A673 (cell line): Measurements from ENCODE around the gene SMCO3. TPM values are rescaled to one million over a fixed set of nuclear protein-coding genes. Genes with fewer than 3 reads are reported as not detected.

Experiments
- BruUV-seq: library from RNA; stranded (reverse); fragments of 400-500 nt; replicated peaks from 2 replicates; lab custom pipeline; 2021; lab: Mats Ljungman, UMichigan
- CTCF ChIA-PET: fragments of 300-600 bp; sonication (Branson Sonifier 250); formaldehyde crosslinking; loops from one replicate; lab custom pipeline; 2022; ENCODE audit warnings: antibody characterized with exemption; lab: Charles Lee
- POLR2A ChIA-PET: fragments of 300-600 bp; sonication (Branson Sonifier 250); formaldehyde crosslinking; loops from one replicate; lab custom pipeline; 2022; ENCODE audit warnings: antibody characterized with exemption; ENCODE audit not compliant: low non-redundant PET; lab: Charles Lee
- DNase-seq: peaks from one replicate; pipeline ENCODE4 v3.0.0-alpha.2; 2015; ENCODE audit warnings: low spot score
- H3K27ac ChIP-seq: fragments of 200-600 bp; sonication (generic); 2 replicates; pipeline ENCODE4 v1.5.1; 2016; ENCODE audit warnings: mixed run types, low read depth, mild to moderate bottlenecking, mixed read lengths, antibody characterized with exemption, low read length; ENCODE audit not compliant: poor library complexity, severe bottlenecking
- H3K27me3 ChIP-seq: fragments of 200-600 bp; sonication (generic); replicated peaks from 2 replicates; pipeline ENCODE4 v1.6.1; 2017; ENCODE audit warnings: mixed run types, low read depth, mild to moderate bottlenecking, mixed read lengths, antibody characterized with exemption, low read length; ENCODE audit not compliant: insufficient read depth, poor library complexity
- H3K36me3 ChIP-seq: fragments of 200-600 bp; sonication (generic); 2 replicates; pipeline ENCODE4 v1.6.1; 2016; ENCODE audit warnings: mixed run types, mild to moderate bottlenecking, mixed read lengths, antibody characterized with exemption, low read length; ENCODE audit not compliant: insufficient read depth, poor library complexity, severe bottlenecking
- H3K4me1 ChIP-seq: fragments of 200-600 bp; sonication (generic); 2 replicates; pipeline ENCODE4 v1.6.1; 2017; ENCODE audit warnings: mixed run types, mild to moderate bottlenecking, mixed read lengths, antibody characterized with exemption, low read length; ENCODE audit not compliant: insufficient read depth, poor library complexity, severe bottlenecking
- H3K4me3 ChIP-seq: fragments of 200-600 bp; sonication (generic); 2 replicates; pipeline ENCODE4 v1.5.1; 2016; ENCODE audit warnings: low read depth, mixed run types, mild to moderate bottlenecking, mixed read lengths, low read length; ENCODE audit not compliant: poor library complexity, severe bottlenecking
- H3K9me3 ChIP-seq: fragments of 200-600 bp; sonication (generic); 2 replicates; pipeline ENCODE4 v1.6.1; 2016; ENCODE audit warnings: mixed run types, low read depth, mild to moderate bottlenecking, mixed read lengths, antibody characterized with exemption, low read length; ENCODE audit not compliant: poor library complexity, severe bottlenecking
- EZH2 ChIP-seq: fragments of 200-600 bp; sonication (generic); IDR thresholded peaks from 2 replicates; pipeline ENCODE4 v1.6.1; 2017; ENCODE audit warnings: borderline replicate concordance, low read depth, mild to moderate bottlenecking, mixed read lengths, antibody characterized with exemption, low read length; ENCODE audit not compliant: poor library complexity, severe bottlenecking
- intact Hi-C: fragments of 100-400 bp; cut with micrococcal nuclease; formaldehyde crosslinking; loops from one replicate; pipeline ENCODE4 v1.10.0; 2022; ENCODE audit not compliant: unreplicated experiment
- total RNA-seq: library from RNA; stranded (reverse); gene quantifications from 2 replicates; pipeline ENCODE4 v1.2.3, GENCODE V29; 2021
- TF ChIP-seq, protein P1 (sequence below): fragments of 300-800, 200-600 bp; sonication (generic); conservative IDR thresholded peaks from 2 replicates; pipeline ENCODE4 v1.5.1; 2017; ENCODE audit warnings: low read depth, mild to moderate bottlenecking, antibody characterized with exemption, low read length, moderate library complexity, mixed read lengths

SMCO3 gene
- total RNA-seq, 1 experiment from 2014 or later: not detected

GRCh38 chr12:14843425-14843887 lies 29.5 kb upstream of the SMCO3 start, which contains the start of gene ART4:
ART4 (minus strand) TSS chr12:14843526; CDS start chr12:14843113, 413 bp downstream.
- POLR2A ChIA-PET: no interaction called here
- CTCF ChIA-PET: interaction anchor here (2.3 kb wide), 1 partner anchor 152 kb away, joined by 13 read pairs; no protein-coding TSS in a partner anchor
- Histone ChIP-seq H3K9me3 (no peaks in the 10 kb centered on the region), H3K4me3 (no peak within 1 kb of the TSS), H3K27me3 (no peaks in the 10 kb centered on the region), H3K27ac (no peak within 1 kb of the TSS), H3K4me1 (no peaks in the 10 kb centered on the region), H3K36me3 (no peaks in the 10 kb centered on the region)
- no peak for TF ChIP-seq EZH2
- TF ChIP-seq, protein P1, sequence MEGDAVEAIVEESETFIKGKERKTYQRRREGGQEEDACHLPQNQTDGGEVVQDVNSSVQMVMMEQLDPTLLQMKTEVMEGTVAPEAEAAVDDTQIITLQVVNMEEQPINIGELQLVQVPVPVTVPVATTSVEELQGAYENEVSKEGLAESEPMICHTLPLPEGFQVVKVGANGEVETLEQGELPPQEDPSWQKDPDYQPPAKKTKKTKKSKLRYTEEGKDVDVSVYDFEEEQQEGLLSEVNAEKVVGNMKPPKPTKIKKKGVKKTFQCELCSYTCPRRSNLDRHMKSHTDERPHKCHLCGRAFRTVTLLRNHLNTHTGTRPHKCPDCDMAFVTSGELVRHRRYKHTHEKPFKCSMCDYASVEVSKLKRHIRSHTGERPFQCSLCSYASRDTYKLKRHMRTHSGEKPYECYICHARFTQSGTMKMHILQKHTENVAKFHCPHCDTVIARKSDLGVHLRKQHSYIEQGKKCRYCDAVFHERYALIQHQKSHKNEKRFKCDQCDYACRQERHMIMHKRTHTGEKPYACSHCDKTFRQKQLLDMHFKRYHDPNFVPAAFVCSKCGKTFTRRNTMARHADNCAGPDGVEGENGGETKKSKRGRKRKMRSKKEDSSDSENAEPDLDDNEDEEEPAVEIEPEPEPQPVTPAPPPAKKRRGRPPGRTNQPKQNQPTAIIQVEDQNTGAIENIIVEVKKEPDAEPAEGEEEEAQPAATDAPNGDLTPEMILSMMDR: no peak
- intact Hi-C loops: loop anchor here (5.0 to 10.0 kb wide), 2 partner anchors 311 to 684 kb away; no protein-coding TSS in a partner anchor
- DNase-seq: no peak
- BruUV-seq: no TSS peak

DNA sequence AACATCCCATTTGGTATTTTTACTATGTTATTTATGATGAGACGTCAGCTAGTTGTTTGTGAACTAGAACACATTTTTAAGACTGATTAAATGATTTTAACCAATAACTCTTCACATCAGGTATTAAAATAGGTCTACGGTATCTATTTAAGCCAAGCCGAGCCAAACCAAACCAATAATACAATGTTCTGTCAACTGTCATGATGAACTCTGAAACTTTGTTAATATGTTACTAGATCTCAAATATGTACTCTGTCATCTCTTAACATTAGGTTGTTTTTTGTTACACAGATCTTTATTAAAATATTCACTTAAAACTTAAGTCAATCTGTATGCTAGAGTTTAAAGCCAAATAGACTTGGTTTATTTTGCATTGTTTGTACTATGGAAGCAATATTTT lies 28.3 kb upstream of the SMCO3 start:
- Histone ChIP-seq H3K4me3 (no peak overlapping the region), H3K27ac (no peak overlapping the region), H3K9me3 (no peaks in the 10 kb centered on the region), H3K36me3 (no peaks in the 10 kb centered on the region), H3K27me3 (no peaks in the 10 kb centered on the region), H3K4me1 (no peaks in the 10 kb centered on the region)
- no TSS peak for BruUV-seq
- CTCF ChIA-PET: no interaction called here
- POLR2A ChIA-PET: no interaction called here
- intact Hi-C loops: loop anchor here (5.0 to 10.0 kb wide), 2 partner anchors 312 to 685 kb away; no protein-coding TSS in a partner anchor
- no peak for DNase-seq
- no peak for TF ChIP-seq EZH2
- TF ChIP-seq, protein P1: no peak

DNA sequence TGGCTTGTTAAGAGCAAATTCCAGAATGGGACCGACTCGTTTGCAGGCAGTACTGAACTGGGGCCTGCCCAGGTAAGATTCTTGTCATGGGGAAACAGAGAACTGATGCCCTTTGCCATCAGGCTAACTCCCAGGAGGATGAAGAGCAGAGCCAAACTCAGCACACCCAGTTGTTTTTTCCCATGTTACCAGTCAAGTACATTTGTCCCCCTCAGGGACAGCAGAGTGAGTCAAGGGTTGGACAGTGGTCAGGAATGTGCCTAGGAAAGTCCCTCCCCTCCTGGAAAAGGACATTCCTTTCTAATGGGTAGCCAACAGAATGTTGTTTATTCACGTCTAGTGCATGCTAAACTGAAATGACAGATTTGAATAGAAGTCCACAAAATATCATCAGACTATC lies 27.8 kb upstream of the SMCO3 start:
- intact Hi-C loops: loop anchor here (5.0 to 10.0 kb wide), 2 partner anchors 313 to 686 kb away; no protein-coding TSS in a partner anchor
- CTCF ChIA-PET: no interaction called here

More for the DNA sequence above, 27.8 kb upstream of the SMCO3 start:
- Histone ChIP-seq H3K4me1 (no peaks in the 10 kb centered on the region), H3K36me3 (no peaks in the 10 kb centered on the region), H3K27me3 (no peaks in the 10 kb centered on the region), H3K4me3 (no peak overlapping the region), H3K9me3 (no peaks in the 10 kb centered on the region), H3K27ac (no peak overlapping the region)
- POLR2A ChIA-PET: no interaction called here
- TF ChIP-seq, protein P1: no peak
- TF ChIP-seq EZH2: no peak
- DNase-seq: no peak
- no TSS peak for BruUV-seq
